BJ (cell line): Measurements from ENCODE around the gene ZNF639. TPM values are rescaled to one million over a fixed set of nuclear protein-coding genes. Genes with fewer than 3 reads are reported as not detected.
"Not testable (repeated sequence)": the region's sequence is repeated elsewhere in the genome, so short reads cannot be mapped to it uniquely, and the experiment has no call there.

Experiments
- CTCF ChIA-PET: fragments of 350-600 bp; formaldehyde crosslinking; extraction: SDS; loops from one replicate; lab custom pipeline; 2021; ENCODE audit warnings: antibody characterized with exemption, inconsistent platforms; lab: Yijun Ruan, JAX
- POLR2A ChIA-PET: fragments of 300-600 bp; sonication (Branson Sonifier 250); formaldehyde crosslinking; extraction: SDS; loops from one replicate; lab custom pipeline; 2021; ENCODE audit warnings: antibody characterized with exemption; lab: Charles Lee
- DNase-seq: peaks from one replicate; pipeline ENCODE4 v3.0.0-alpha.2; 2011; ENCODE audit warnings: low read depth
- H3K27me3 ChIP-seq: 2 replicates; pipeline ENCODE4 v1.6.0; 2011; ENCODE audit warnings: low read length; ENCODE audit not compliant: control insufficient read depth, insufficient read depth
- H3K36me3 ChIP-seq: 2 replicates; pipeline ENCODE4 v1.5.1; 2011; ENCODE audit warnings: low read length; ENCODE audit not compliant: control insufficient read depth, insufficient read depth
- H3K4me3 ChIP-seq: 2 replicates; pipeline ENCODE4 v1.5.1; 2011; ENCODE audit warnings: low read depth, mild to moderate bottlenecking, control low read depth, low read length
- polyA plus RNA-seq: library from polyadenylated mRNA; depleted of rRNA; stranded (reverse); fragments of >200 nt; gene quantifications from 2 replicates; pipeline ENCODE4 v1.2.3, GENCODE V29; 2011
- TF ChIP-seq, protein P1 (sequence below): IDR thresholded peaks from 2 replicates; pipeline ENCODE4 v1.5.1; 2011; ENCODE audit warnings: low read depth, mild to moderate bottlenecking, control low read depth, inconsistent platforms, low read length, moderate library complexity; ENCODE audit not compliant: insufficient read depth

Gene ZNF639
- polyA plus RNA-seq, 1 experiment: 9.6 TPM

DNA sequence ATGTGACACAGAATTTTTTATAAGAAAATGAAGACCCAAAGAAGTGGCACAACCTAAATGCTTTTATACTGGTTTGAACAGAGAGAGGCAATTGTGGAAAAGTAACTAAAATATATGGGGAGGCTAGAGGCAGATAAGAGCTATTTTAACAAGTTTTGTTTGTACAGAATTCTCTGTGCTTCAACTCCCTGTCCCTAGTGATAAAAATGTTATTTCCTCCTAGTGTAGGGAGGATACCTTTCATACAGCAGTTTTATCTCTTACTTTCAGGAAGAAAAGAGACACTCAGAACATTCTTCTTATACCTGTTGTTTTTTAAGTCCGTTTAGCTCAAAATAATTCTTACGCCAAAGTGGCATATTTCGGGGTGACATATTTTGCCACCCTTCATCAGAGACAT is 21.2 kb upstream of the ZNF639 start:
- ChIA-PET CTCF (interaction anchor here (1.7 kb wide), 1 partner anchor 13 kb away, joined by 10 read pairs; no protein-coding TSS in a partner anchor), POLR2A (no interaction called here)
- no peaks in the 10 kb centered on the region for H3K36me3 ChIP-seq
- DNase-seq: no peak
- TF ChIP-seq, protein P1, sequence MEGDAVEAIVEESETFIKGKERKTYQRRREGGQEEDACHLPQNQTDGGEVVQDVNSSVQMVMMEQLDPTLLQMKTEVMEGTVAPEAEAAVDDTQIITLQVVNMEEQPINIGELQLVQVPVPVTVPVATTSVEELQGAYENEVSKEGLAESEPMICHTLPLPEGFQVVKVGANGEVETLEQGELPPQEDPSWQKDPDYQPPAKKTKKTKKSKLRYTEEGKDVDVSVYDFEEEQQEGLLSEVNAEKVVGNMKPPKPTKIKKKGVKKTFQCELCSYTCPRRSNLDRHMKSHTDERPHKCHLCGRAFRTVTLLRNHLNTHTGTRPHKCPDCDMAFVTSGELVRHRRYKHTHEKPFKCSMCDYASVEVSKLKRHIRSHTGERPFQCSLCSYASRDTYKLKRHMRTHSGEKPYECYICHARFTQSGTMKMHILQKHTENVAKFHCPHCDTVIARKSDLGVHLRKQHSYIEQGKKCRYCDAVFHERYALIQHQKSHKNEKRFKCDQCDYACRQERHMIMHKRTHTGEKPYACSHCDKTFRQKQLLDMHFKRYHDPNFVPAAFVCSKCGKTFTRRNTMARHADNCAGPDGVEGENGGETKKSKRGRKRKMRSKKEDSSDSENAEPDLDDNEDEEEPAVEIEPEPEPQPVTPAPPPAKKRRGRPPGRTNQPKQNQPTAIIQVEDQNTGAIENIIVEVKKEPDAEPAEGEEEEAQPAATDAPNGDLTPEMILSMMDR: no peak
- 0 out of 2 replicates have a peak, but pooled peaks cover 1% of the 10 kb centered on the region for H3K27me3 ChIP-seq
- no peak overlapping the region for H3K4me3 ChIP-seq

DNA sequence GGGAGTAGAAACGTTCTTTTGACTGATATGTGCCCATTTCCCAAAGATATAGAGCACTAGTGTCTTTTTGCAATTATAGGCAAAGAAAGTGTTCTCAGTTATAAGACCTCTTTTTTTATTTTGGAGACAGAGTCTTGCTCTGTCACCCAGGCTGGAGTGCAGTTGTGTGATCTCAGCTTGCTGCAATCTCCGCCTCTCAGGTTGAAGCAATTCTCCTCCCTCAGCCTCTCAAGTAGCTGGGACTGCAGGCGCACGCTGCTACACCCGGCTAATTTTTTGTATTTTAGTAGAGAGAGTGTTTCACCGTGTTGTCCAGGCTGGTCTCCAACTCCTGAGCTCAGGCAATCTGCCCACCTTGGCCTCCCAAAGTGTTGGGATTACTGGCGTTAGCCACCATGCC is 20.7 kb upstream of the ZNF639 start:
- no peaks in the 10 kb centered on the region for H3K36me3 ChIP-seq
- POLR2A ChIA-PET: no interaction called here
- TF ChIP-seq, protein P1: no peak
- CTCF ChIA-PET: interaction anchor here (1.7 kb wide), 1 partner anchor 13 kb away, joined by 10 read pairs; no protein-coding TSS in a partner anchor
- no peak for DNase-seq
- 0 out of 2 replicates have a peak, but pooled peaks cover 1% of the 10 kb centered on the region for H3K27me3 ChIP-seq
- no peak overlapping the region for H3K4me3 ChIP-seq

GRCh38 chr3:179304605-179305004 is 18.2 kb upstream of the ZNF639 start:
- no peaks in the 10 kb centered on the region for H3K27me3 ChIP-seq
- H3K36me3 ChIP-seq: no peaks in the 10 kb centered on the region
- TF ChIP-seq, protein P1: no peak
- ChIA-PET CTCF (interaction anchor here (0.6 kb wide), 1 partner anchor 15 kb away, joined by 3 read pairs; no protein-coding TSS in a partner anchor), POLR2A (no interaction called here)
- no peak for DNase-seq
- no peak overlapping the region for H3K4me3 ChIP-seq

GRCh38 chr3:179307362-179307761 is 15.5 kb upstream of the ZNF639 start:
- H3K27me3 ChIP-seq, H3K4me3 ChIP-seq, DNase-seq, H3K36me3 ChIP-seq, POLR2A ChIA-PET: not testable (repeated sequence)
- CTCF ChIA-PET: interaction anchor here (1.1 to 2.7 kb wide), 2 partner anchors 8 to 202 kb away, joined by 4 to 15 read pairs; no protein-coding TSS in a partner anchor

GRCh38 chr3:179308001-179308400 is 14.8 kb upstream of the ZNF639 start:
- TF ChIP-seq, protein P1: no peak
- POLR2A ChIA-PET: no interaction called here
- H3K36me3 ChIP-seq: no peaks in the 10 kb centered on the region
- no peaks in the 10 kb centered on the region for H3K27me3 ChIP-seq
- no peak overlapping the region for H3K4me3 ChIP-seq
- CTCF ChIA-PET: interaction anchor here (1.1 kb wide), 1 partner anchor 203 kb away, joined by 4 read pairs; no protein-coding TSS in a partner anchor
- peak; percentile 11 for DNase-seq
